ENCODE measurements around the gene GOLT1A. TPM values are rescaled to one million over a fixed set of nuclear protein-coding genes. Genes with fewer than 3 reads are reported as not detected.

Gene GOLT1A
- total RNA-seq, 1 donor from 2014 or later: not detected

GRCh38 chr1:204225841-204226735 is 12.3 kb upstream of the GOLT1A start:
- Mint-ChIP-seq H3K4me3 (ENCODE audit: unreplicated experiment) (no peak overlapping the region), H3K27me3 (ENCODE audit: low read depth) (peaks cover 2% of the 10 kb centered on the region), H3K36me3 (ENCODE audit: low read depth) (no peaks in the 10 kb centered on the region), H3K4me1 (ENCODE audit: low read depth) (peaks cover 4% of the 10 kb centered on the region), H3K9me3 (ENCODE audit: low read depth) (no peaks in the 10 kb centered on the region), H3K27ac (ENCODE audit: unreplicated experiment) (no peak overlapping the region)
- no peak for TF ChIP-seq CTCF (IDR thresholded peaks at IDR 0.05)
- no peak for DNase-seq (ENCODE audit: low spot score)

GRCh38 chr1:204224655-204225054 is 10.9 kb upstream of the GOLT1A start:
- Mint-ChIP-seq H3K4me3 (ENCODE audit: unreplicated experiment) (no peak overlapping the region), H3K27ac (ENCODE audit: unreplicated experiment) (no peak overlapping the region), H3K4me1 (ENCODE audit: low read depth) (peaks cover 4% of the 10 kb centered on the region), H3K36me3 (ENCODE audit: low read depth) (no peaks in the 10 kb centered on the region), H3K27me3 (ENCODE audit: low read depth) (peaks cover 2% of the 10 kb centered on the region), H3K9me3 (ENCODE audit: low read depth) (no peaks in the 10 kb centered on the region)
- no peak for DNase-seq (ENCODE audit: low spot score)
- TF ChIP-seq CTCF (IDR thresholded peaks at IDR 0.05): no peak

GRCh38 chr1:204223129-204223860 is 9.5 kb upstream of the GOLT1A start:
- no peaks in the 10 kb centered on the region for H3K27me3 Mint-ChIP-seq (ENCODE audit: low read depth)
- DNase-seq (ENCODE audit: low spot score): no peak
- H3K36me3 Mint-ChIP-seq (ENCODE audit: low read depth): no peaks in the 10 kb centered on the region
- no peak for TF ChIP-seq CTCF (IDR thresholded peaks at IDR 0.05)
- H3K4me1 Mint-ChIP-seq (ENCODE audit: low read depth): peaks cover 4% of the 10 kb centered on the region
- no peak overlapping the region for H3K4me3 Mint-ChIP-seq (ENCODE audit: unreplicated experiment)
- no peaks in the 10 kb centered on the region for H3K9me3 Mint-ChIP-seq (ENCODE audit: low read depth)
- no peak overlapping the region for H3K27ac Mint-ChIP-seq (ENCODE audit: unreplicated experiment)

GRCh38 chr1:204222764-204223055 is 8.9 kb upstream of the GOLT1A start:
- H3K36me3 Mint-ChIP-seq (ENCODE audit: low read depth): no peaks in the 10 kb centered on the region
- peaks cover 5% of the 10 kb centered on the region for H3K27me3 Mint-ChIP-seq (ENCODE audit: low read depth)
- no peak overlapping the region for H3K27ac Mint-ChIP-seq (ENCODE audit: unreplicated experiment)
- no peak overlapping the region for H3K4me3 Mint-ChIP-seq (ENCODE audit: unreplicated experiment)
- no peaks in the 10 kb centered on the region for H3K9me3 Mint-ChIP-seq (ENCODE audit: low read depth)
- DNase-seq (ENCODE audit: low spot score): no peak
- H3K4me1 Mint-ChIP-seq (ENCODE audit: low read depth): peaks cover 4% of the 10 kb centered on the region
- no peak for TF ChIP-seq CTCF (IDR thresholded peaks at IDR 0.05)

GRCh38 chr1:204222006-204222763 is 8.4 kb upstream of the GOLT1A start:
- no peak for TF ChIP-seq CTCF (IDR thresholded peaks at IDR 0.05)
- Mint-ChIP-seq H3K4me3 (ENCODE audit: unreplicated experiment) (no peak overlapping the region), H3K27ac (ENCODE audit: unreplicated experiment) (no peak overlapping the region), H3K4me1 (ENCODE audit: low read depth) (peaks cover 4% of the 10 kb centered on the region), H3K36me3 (ENCODE audit: low read depth) (no peaks in the 10 kb centered on the region), H3K9me3 (ENCODE audit: low read depth) (no peaks in the 10 kb centered on the region), H3K27me3 (ENCODE audit: low read depth) (peaks cover 8% of the 10 kb centered on the region)
- DNase-seq (ENCODE audit: low spot score): no peak

Measured in chondrocyte (in vitro differentiated cells).